ENCODE results near the gene MFAP2.

DNA sequence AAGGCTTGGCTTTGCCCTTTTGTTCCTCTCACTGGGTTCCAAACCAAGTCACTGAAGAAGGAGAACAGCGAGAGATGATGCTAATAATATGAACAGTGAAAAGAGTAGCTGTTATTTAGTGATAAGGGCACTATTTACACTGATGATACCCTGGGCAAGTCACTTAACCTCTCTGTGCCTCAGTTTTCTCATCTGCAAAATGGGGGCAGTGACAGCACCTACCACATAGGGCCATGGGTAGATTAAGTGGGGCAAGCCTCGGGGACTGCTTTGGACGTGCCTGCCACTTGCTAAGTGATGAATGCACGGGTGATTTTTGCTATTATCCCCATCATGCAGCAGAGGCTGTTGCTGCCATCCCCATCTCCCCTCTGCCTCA lies 22.1 kb upstream of the MFAP2 start:
- TF ChIP-seq, protein P1, sequence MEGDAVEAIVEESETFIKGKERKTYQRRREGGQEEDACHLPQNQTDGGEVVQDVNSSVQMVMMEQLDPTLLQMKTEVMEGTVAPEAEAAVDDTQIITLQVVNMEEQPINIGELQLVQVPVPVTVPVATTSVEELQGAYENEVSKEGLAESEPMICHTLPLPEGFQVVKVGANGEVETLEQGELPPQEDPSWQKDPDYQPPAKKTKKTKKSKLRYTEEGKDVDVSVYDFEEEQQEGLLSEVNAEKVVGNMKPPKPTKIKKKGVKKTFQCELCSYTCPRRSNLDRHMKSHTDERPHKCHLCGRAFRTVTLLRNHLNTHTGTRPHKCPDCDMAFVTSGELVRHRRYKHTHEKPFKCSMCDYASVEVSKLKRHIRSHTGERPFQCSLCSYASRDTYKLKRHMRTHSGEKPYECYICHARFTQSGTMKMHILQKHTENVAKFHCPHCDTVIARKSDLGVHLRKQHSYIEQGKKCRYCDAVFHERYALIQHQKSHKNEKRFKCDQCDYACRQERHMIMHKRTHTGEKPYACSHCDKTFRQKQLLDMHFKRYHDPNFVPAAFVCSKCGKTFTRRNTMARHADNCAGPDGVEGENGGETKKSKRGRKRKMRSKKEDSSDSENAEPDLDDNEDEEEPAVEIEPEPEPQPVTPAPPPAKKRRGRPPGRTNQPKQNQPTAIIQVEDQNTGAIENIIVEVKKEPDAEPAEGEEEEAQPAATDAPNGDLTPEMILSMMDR (conservative IDR thresholded peaks at IDR 0.05; ENCODE audit: low read depth in 2 of 2) = no peak
- TF ChIP-seq, protein P2, sequence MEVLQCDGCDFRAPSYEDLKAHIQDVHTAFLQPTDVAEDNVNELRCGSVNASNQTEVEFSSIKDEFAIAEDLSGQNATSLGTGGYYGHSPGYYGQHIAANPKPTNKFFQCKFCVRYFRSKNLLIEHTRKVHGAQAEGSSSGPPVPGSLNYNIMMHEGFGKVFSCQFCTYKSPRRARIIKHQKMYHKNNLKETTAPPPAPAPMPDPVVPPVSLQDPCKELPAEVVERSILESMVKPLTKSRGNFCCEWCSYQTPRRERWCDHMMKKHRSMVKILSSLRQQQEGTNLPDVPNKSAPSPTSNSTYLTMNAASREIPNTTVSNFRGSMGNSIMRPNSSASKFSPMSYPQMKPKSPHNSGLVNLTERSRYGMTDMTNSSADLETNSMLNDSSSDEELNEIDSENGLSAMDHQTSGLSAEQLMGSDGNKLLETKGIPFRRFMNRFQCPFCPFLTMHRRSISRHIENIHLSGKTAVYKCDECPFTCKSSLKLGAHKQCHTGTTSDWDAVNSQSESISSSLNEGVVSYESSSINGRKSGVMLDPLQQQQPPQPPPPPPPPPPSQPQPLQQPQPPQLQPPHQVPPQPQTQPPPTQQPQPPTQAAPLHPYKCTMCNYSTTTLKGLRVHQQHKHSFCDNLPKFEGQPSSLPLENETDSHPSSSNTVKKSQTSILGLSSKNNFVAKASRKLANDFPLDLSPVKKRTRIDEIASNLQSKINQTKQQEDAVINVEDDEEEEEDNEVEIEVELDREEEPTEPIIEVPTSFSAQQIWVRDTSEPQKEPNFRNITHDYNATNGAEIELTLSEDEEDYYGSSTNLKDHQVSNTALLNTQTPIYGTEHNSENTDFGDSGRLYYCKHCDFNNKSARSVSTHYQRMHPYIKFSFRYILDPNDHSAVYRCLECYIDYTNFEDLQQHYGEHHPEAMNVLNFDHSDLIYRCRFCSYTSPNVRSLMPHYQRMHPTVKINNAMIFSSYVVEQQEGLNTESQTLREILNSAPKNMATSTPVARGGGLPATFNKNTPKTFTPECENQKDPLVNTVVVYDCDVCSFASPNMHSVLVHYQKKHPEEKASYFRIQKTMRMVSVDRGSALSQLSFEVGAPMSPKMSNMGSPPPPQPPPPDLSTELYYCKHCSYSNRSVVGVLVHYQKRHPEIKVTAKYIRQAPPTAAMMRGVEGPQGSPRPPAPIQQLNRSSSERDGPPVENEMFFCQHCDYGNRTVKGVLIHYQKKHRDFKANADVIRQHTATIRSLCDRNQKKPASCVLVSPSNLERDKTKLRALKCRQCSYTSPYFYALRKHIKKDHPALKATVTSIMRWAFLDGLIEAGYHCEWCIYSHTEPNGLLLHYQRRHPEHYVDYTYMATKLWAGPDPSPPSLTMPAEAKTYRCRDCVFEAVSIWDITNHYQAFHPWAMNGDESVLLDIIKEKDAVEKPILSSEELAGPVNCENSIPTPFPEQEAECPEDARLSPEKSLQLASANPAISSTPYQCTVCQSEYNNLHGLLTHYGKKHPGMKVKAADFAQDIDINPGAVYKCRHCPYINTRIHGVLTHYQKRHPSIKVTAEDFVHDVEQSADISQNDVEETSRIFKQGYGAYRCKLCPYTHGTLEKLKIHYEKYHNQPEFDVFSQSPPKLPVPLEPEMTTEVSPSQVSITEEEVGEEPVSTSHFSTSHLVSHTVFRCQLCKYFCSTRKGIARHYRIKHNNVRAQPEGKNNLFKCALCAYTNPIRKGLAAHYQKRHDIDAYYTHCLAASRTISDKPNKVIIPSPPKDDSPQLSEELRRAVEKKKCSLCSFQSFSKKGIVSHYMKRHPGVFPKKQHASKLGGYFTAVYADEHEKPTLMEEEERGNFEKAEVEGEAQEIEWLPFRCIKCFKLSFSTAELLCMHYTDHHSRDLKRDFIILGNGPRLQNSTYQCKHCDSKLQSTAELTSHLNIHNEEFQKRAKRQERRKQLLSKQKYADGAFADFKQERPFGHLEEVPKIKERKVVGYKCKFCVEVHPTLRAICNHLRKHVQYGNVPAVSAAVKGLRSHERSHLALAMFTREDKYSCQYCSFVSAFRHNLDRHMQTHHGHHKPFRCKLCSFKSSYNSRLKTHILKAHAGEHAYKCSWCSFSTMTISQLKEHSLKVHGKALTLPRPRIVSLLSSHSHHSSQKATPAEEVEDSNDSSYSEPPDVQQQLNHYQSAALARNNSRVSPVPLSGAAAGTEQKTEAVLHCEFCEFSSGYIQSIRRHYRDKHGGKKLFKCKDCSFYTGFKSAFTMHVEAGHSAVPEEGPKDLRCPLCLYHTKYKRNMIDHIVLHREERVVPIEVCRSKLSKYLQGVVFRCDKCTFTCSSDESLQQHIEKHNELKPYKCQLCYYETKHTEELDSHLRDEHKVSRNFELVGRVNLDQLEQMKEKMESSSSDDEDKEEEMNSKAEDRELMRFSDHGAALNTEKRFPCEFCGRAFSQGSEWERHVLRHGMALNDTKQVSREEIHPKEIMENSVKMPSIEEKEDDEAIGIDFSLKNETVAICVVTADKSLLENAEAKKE (CRISPR knock-in tag; IDR thresholded peaks at IDR 0.05) = no peak
- TF ChIP-seq POLR2AphosphoS5 (IDR thresholded peaks at IDR 0.05; ENCODE audit: low read depth) (no peak), EZH2 (IDR thresholded peaks at IDR 0.05; ENCODE audit: low read depth, unreplicated experiment) (no peak), STAT1 (IDR thresholded peaks at IDR 0.05; ENCODE audit: unreplicated experiment) (no peak), EZH2phosphoT487 (IDR thresholded peaks at IDR 0.05; ENCODE audit: unreplicated experiment) (no peak), JUNB (IDR thresholded peaks at IDR 0.05; ENCODE audit: unreplicated experiment) (no peak), ZNF114 (CRISPR knock-in tag; IDR thresholded peaks at IDR 0.05) (no peak), CREB1 (CRISPR knock-in tag; IDR thresholded peaks at IDR 0.05; ENCODE audit: low read depth) (no peak)
- TF ChIP-seq, protein P3, sequence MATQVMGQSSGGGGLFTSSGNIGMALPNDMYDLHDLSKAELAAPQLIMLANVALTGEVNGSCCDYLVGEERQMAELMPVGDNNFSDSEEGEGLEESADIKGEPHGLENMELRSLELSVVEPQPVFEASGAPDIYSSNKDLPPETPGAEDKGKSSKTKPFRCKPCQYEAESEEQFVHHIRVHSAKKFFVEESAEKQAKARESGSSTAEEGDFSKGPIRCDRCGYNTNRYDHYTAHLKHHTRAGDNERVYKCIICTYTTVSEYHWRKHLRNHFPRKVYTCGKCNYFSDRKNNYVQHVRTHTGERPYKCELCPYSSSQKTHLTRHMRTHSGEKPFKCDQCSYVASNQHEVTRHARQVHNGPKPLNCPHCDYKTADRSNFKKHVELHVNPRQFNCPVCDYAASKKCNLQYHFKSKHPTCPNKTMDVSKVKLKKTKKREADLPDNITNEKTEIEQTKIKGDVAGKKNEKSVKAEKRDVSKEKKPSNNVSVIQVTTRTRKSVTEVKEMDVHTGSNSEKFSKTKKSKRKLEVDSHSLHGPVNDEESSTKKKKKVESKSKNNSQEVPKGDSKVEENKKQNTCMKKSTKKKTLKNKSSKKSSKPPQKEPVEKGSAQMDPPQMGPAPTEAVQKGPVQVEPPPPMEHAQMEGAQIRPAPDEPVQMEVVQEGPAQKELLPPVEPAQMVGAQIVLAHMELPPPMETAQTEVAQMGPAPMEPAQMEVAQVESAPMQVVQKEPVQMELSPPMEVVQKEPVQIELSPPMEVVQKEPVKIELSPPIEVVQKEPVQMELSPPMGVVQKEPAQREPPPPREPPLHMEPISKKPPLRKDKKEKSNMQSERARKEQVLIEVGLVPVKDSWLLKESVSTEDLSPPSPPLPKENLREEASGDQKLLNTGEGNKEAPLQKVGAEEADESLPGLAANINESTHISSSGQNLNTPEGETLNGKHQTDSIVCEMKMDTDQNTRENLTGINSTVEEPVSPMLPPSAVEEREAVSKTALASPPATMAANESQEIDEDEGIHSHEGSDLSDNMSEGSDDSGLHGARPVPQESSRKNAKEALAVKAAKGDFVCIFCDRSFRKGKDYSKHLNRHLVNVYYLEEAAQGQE (IDR thresholded peaks at IDR 0.05; ENCODE audit: unreplicated experiment) = no peak
